CD14-positive monocyte (primary cell): ENCODE results near the gene RNF20. TPM values are rescaled to one million over a fixed set of nuclear protein-coding genes. Genes with fewer than 3 reads are reported as not detected.

Source experiments
- DNase-seq, 3 donors: peaks; one replicate each; pipeline ENCODE4 v3.0.0-alpha.2; 2011 to 2022
- H2AFZ ChIP-seq: 2 replicates; pipeline ENCODE4 v1.6.0; 2012; ENCODE audit warnings: mild to moderate bottlenecking, low read depth, low read length, inconsistent platforms; ENCODE audit not compliant: insufficient read depth, poor library complexity, severe bottlenecking
- H3K27ac ChIP-seq, 2 donors: 1 replicate in 1 of 2; 2 replicates in 1 of 2; pipeline ENCODE4 v1.5.1; 2012 to 2013; ENCODE audit warnings: low read length in 2 of 2, control low read depth in 1 of 2, inconsistent platforms in 1 of 2, low read depth in 1 of 2, mild to moderate bottlenecking in 1 of 2
- H3K27me3 ChIP-seq, 2 donors: one replicate each; pipeline versions ENCODE4 v1.6.0 to v1.6.1; 2011 to 2013; ENCODE audit warnings: low read length in 2 of 2; ENCODE audit not compliant: control insufficient read depth in 2 of 2, insufficient read depth in 2 of 2
- H3K36me3 ChIP-seq, 2 donors: replicated peaks in 1 of 2; 1 replicate in 1 of 2; 2 replicates in 1 of 2; pipeline versions ENCODE4 v1.5.1 to v1.6.1; 2012 to 2013; ENCODE audit warnings: low read length in 2 of 2, control low read depth in 1 of 2, inconsistent platforms in 1 of 2, mild to moderate bottlenecking in 1 of 2; ENCODE audit not compliant: insufficient read depth in 2 of 2, control insufficient read depth in 1 of 2
- H3K4me1 ChIP-seq, 2 donors: 1 replicate in 1 of 2; 2 replicates in 1 of 2; pipeline versions ENCODE4 v1.5.1 to v1.6.1; 2012 to 2013; ENCODE audit warnings: low read length in 2 of 2, control low read depth in 1 of 2, inconsistent platforms in 1 of 2, mild to moderate bottlenecking in 1 of 2, moderate library complexity in 1 of 2; ENCODE audit not compliant: insufficient read depth in 2 of 2, control insufficient read depth in 1 of 2
- H3K4me2 ChIP-seq: replicated peaks from 2 replicates; pipeline ENCODE3; 2012; ENCODE audit warnings: low read length, moderate library complexity, mild to moderate bottlenecking; ENCODE audit not compliant: poor library complexity, severe bottlenecking; ENCODE audit errors: extremely low read depth
- H3K4me3 ChIP-seq, 3 experiments: fragments of 200-600 bp in 1 of 3; sonication (generic) in 1 of 3; replicated peaks in 1 of 3; 1 replicate in 2 of 3; 2 replicates in 1 of 3; pipeline ENCODE4 v1.5.1; 2011 to 2013; ENCODE audit warnings: low read length in 3 of 3, mild to moderate bottlenecking in 3 of 3, control low read depth in 2 of 3, low read depth in 2 of 3, inconsistent platforms in 1 of 3, moderate library complexity in 1 of 3
- H3K79me2 ChIP-seq: 2 replicates; pipeline ENCODE4 v1.6.0; 2012; ENCODE audit warnings: mild to moderate bottlenecking, control low read depth, inconsistent platforms, low read length, moderate library complexity; ENCODE audit not compliant: insufficient read depth
- H3K9ac ChIP-seq: 2 replicates; pipeline ENCODE4 v1.6.0; 2017; ENCODE audit warnings: low read length, mild to moderate bottlenecking; ENCODE audit not compliant: insufficient read depth, poor library complexity, severe bottlenecking
- H3K9me3 ChIP-seq, 2 donors: replicated peaks in 1 of 2; 1 replicate in 1 of 2; 2 replicates in 1 of 2; pipeline versions ENCODE4 v1.5.1 to v1.6.1; 2012 to 2013; ENCODE audit warnings: low read length in 2 of 2, control low read depth in 1 of 2; ENCODE audit not compliant: control insufficient read depth in 1 of 2, insufficient read depth in 1 of 2
- H4K20me1 ChIP-seq: 2 replicates; pipeline ENCODE4 v1.6.0; 2012; ENCODE audit warnings: mild to moderate bottlenecking, low read length, control low read depth, moderate library complexity; ENCODE audit not compliant: insufficient read depth
- H3K27ac Mint-ChIP-seq, 7 donors: one replicate each; pipeline ENCODE4 v1.8.0; 2020; ENCODE audit warnings: mild to moderate bottlenecking in 7 of 7, mixed read lengths in 7 of 7, moderate library complexity in 6 of 7, inconsistent platforms in 2 of 7
- H3K27me3 Mint-ChIP-seq, 3 donors: one replicate each; pipeline ENCODE4 v1.8.0; 2021 to 2022; ENCODE audit warnings: low read depth in 3 of 3, mild to moderate bottlenecking in 3 of 3, mixed read lengths in 3 of 3, moderate library complexity in 3 of 3, inconsistent platforms in 1 of 3
- H3K36me3 Mint-ChIP-seq, 2 donors: one replicate each; pipeline ENCODE4 v1.8.0; 2020; ENCODE audit warnings: mixed read lengths in 2 of 2, inconsistent platforms in 1 of 2, mild to moderate bottlenecking in 1 of 2
- H3K4me1 Mint-ChIP-seq: one replicate; pipeline ENCODE4 v1.8.0; 2020; ENCODE audit warnings: mild to moderate bottlenecking, mixed read lengths
- H3K4me3 Mint-ChIP-seq, 2 donors: one replicate each; pipeline ENCODE4 v1.8.0; 2020; ENCODE audit warnings: mild to moderate bottlenecking in 2 of 2, mixed read lengths in 2 of 2, moderate library complexity in 1 of 2
- H3K9me3 Mint-ChIP-seq, 7 donors: one replicate each; pipeline ENCODE4 v1.8.0; 2020 to 2022; ENCODE audit warnings: mixed read lengths in 7 of 7, mild to moderate bottlenecking in 6 of 7, moderate library complexity in 6 of 7, inconsistent platforms in 2 of 7
- CTCF ChIP-seq: fragments of 200-600 bp; IDR thresholded peaks from one replicate; pipeline ENCODE4 v1.8.0; 2022; ENCODE audit warnings: antibody characterized with exemption, mild to moderate bottlenecking
- WGBS: methylation state at CpG from one replicate; pipeline ENCODE4 v1.1.5; 2013; ENCODE audit warnings: missing lambda C conversion rate; ENCODE audit not compliant: insufficient coverage; 5-methylcytosine and 5-hydroxymethylcytosine counted together
- intact Hi-C, 2 donors: fragments of 100-400 bp; cut with micrococcal nuclease; formaldehyde crosslinking; loops; one replicate each; pipeline versions ENCODE4 v1.15.0 to v1.15.1; 2023
- polyA plus RNA-seq, 3 donors: library from polyadenylated mRNA; depleted of rRNA in 1 of 3; unstranded in 2 of 3; stranded (reverse) in 1 of 3; fragments of 300-500 nt in 2 of 3; fragments of >200 nt in 1 of 3; fragmentation: Illumina TruSeq in 2 of 3; gene quantifications; 1 replicate in 2 of 3; 2 replicates in 1 of 3; pipeline ENCODE4 v1.2.3, GENCODE V29; 2012 to 2021

Gene RNF20
- polyA plus RNA-seq, 3 donors, result 7.2 to 35.2 (median 22.3) TPM

GRCh38 chr9:101495810-101496209 lies 37.8 kb upstream of the RNF20 start:
- no peaks in the 10 kb centered on the region for H3K27me3 ChIP-seq
- no peak overlapping the region for H3K27ac ChIP-seq
- no peaks in the 10 kb centered on the region for H3K36me3 ChIP-seq
- H3K9me3 ChIP-seq, result no peaks in the 10 kb centered on the region
- Mint-ChIP-seq H3K9me3 (peaks cover 0 to 4% (median 0%) of the 10 kb centered on the region in 7 donors), H3K27ac (no peak overlapping the region), H3K4me3 (no peak overlapping the region), H3K4me1 (no peaks in the 10 kb centered on the region), H3K36me3 (no peaks in the 10 kb centered on the region), H3K27me3 (peaks cover 0 to 2% (median 1%) of the 10 kb centered on the region in 3 donors)
- H3K4me2 ChIP-seq, result no peak overlapping the region
- intact Hi-C loops, result no loop called here
- H3K4me1 ChIP-seq, result no peaks in the 10 kb centered on the region
- no peak overlapping the region for H3K4me3 ChIP-seq
- H2AFZ ChIP-seq, result no peak overlapping the region
- no CpG with 5 or more reads among the region's 1 CpG for WGBS
- DNase-seq, result no peak
- TF ChIP-seq CTCF, result no peak
- H3K79me2 ChIP-seq, result no peaks in the 10 kb centered on the region
- no peaks in the 10 kb centered on the region for H4K20me1 ChIP-seq
- no peak overlapping the region for H3K9ac ChIP-seq

GRCh38 chr9:101498323-101498722 lies 35.3 kb upstream of the RNF20 start:
- H3K4me2 ChIP-seq, result no peak overlapping the region
- H3K36me3 Mint-ChIP-seq, result no peaks in the 10 kb centered on the region
- no peak for TF ChIP-seq CTCF
- no peaks in the 10 kb centered on the region for H3K79me2 ChIP-seq
- no peak overlapping the region for H3K27ac ChIP-seq
- intact Hi-C loops, result no loop called here
- H3K9me3 ChIP-seq, result no peaks in the 10 kb centered on the region
- H3K27me3 Mint-ChIP-seq, result peaks cover 2 to 3% (median 3%) of the 10 kb centered on the region in 3 donors
- H2AFZ ChIP-seq, result no peak overlapping the region
- WGBS, result no CpG with 5 or more reads among the region's 2 CpGs
- no peak overlapping the region for H3K4me3 ChIP-seq
- no peaks in the 10 kb centered on the region for H3K4me1 Mint-ChIP-seq
- DNase-seq, result no peak
- H3K9ac ChIP-seq, result no peak overlapping the region
- no peak overlapping the region for H3K27ac Mint-ChIP-seq
- no peaks in the 10 kb centered on the region for H4K20me1 ChIP-seq
- no peak overlapping the region for H3K4me3 Mint-ChIP-seq
- no peaks in the 10 kb centered on the region for H3K27me3 ChIP-seq
- H3K9me3 Mint-ChIP-seq, result peaks cover 0 to 3% (median 0%) of the 10 kb centered on the region in 7 donors
- no peaks in the 10 kb centered on the region for H3K4me1 ChIP-seq
- no peaks in the 10 kb centered on the region for H3K36me3 ChIP-seq
